NT2/D1 (cell line): Measurements from ENCODE around the gene VPS37C.

Source experiments
- YY1 ChIP-seq: IDR thresholded peaks from 2 replicates; pipeline ENCODE4 v1.6.1; 2011; ENCODE audit not compliant: insufficient read length, insufficient read depth
- ZNF274 ChIP-seq: IDR thresholded peaks from 2 replicates; pipeline ENCODE4 v1.6.1; 2011; ENCODE audit warnings: mild to moderate bottlenecking, low read depth, low read length

DNA sequence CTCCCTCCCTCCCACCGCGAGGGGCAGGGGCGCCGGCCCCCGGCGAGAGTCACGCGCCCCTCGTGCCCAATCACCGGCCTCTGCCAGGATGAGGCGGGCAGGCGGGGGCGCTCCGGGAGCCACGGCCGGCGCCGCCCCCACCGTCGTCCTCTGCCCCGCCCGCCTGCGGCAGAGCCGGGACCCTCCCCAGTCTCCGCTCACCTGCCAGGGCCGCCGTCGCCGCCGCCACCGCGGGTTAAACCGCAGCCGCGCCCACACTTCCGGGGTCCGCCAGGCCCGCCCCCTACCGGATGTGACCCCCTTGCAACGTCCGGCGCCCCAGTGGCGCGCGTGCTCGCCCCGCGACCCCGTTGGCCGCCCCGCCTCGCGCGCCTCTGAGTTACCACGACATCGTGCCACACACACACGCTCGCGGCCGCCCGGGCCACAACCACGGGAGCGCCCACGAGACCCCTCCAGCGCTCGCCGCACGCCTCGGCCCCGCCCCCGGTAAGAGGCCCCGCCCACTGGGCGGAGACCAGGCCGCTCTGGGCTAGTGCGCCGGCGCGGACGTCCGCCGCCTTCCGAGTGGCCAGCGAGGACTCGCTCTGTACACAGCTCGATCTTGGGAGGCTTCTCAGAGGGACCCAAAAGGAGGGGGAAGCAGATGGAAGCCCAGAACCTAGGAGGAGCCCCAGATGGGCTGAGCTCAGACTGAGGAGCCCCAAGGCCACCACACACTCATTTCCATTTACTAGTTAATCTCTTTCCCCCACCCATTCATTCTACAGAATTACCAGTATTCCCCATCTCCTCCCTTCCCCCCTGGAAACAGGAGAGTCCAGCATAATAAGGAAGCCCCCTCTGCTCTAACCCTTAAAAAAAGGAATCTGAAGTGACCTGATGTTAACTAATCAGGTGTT is at the start of gene VPS37C:
- TF ChIP-seq ZNF274 (no peak), YY1 (no peak)
